Adipose tissue (tissue), 3 donors: ENCODE results near the gene BCAS3. TPM values are rescaled to one million over a fixed set of nuclear protein-coding genes. Genes with fewer than 3 reads are reported as not detected.

Experiments
- H3K27ac ChIP-seq: one replicate; pipeline ENCODE4 v1.5.1; 2013; ENCODE audit warnings: low read depth, low read length
- WGBS, 3 donors: extraction: QIAGEN DNeasy Blood & Tissue Kit; methylation state at CpG; one replicate each; pipeline ENCODE4 v1.1.7; 2013; 5-methylcytosine and 5-hydroxymethylcytosine counted together
- polyA plus RNA-seq, 3 donors: library from polyadenylated mRNA; stranded (reverse); fragments of 200-250 nt; gene quantifications; one replicate each; pipeline ENCODE4 v1.2.3, GENCODE V29; 2013
- donor health status: healthy with polysubstance abuse.
- donor health status: Bipolar disorder and iron deficiency.
- donor health status: healthy.

Gene BCAS3
- polyA plus RNA-seq, 3 donors = 5.2 to 8.5 (median 5.4) TPM

- no peak overlapping the region for H3K27ac ChIP-seq
- 92 to 94% (median 93%) methylated on average over 11 of the region's 11 CpGs for WGBS, 3 donors
These were observed 710.1 kb downstream of the BCAS3 start for GRCh38 chr17:61387511-61388305.

DNA sequence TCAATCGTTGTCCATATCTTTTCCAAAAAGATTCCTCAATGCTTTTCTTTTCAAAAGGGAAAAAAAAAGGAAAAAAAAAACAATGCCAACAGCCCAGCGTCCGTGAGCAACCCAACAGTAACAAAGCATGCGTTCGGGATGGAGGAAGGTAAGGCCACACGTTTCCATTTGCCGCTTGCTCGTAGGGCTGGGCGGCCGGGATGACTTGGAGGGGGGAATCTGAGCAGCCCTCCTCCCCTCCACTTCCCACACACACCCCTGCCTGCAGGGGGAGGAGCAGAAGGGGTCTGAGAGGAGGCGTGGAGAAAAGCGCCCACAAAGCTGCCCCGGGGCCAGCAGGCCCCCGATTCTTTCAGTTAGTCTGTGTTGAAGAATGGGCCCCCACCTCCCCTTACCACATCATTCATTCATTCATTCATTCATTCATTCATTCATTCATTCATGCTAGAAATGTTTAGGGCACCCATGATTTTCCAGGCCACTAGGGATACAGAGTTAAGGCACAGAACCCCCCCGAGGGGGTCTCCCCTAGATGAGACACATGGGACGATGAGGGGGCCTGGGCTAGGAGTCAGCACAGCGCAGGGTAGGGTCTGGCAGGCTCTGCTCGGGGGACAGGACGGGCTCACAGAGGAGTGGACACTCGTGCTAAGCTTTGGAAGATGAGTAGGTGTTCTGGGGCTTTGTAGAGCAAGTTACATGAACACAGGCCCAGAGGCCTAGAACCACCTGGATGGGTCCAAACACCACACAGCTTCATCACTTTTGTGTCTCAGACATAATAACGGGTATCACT, 711.1 kb downstream of the BCAS3 start:
- 90 to 93% (median 91%) methylated on average over 21 of the region's 21 CpGs for WGBS, 3 donors
- no peak overlapping the region for H3K27ac ChIP-seq

GRCh38 chr17:61389670-61390478, 712.2 kb downstream of the BCAS3 start:
- 21 to 27% (median 25%) methylated on average over 25 of the region's 25 CpGs for WGBS, 3 donors
- no peak overlapping the region for H3K27ac ChIP-seq

- no peak overlapping the region for H3K27ac ChIP-seq
- 79 to 86% (median 83%) methylated on average over 11 of the region's 11 CpGs for WGBS, 3 donors
These were observed 712.8 kb downstream of the BCAS3 start for GRCh38 chr17:61390479-61390791.

GRCh38 chr17:61391595-61392291, 714.1 kb downstream of the BCAS3 start:
- 91 to 92% (median 91%) methylated on average over 19 of the region's 19 CpGs for WGBS, 3 donors
- H3K27ac ChIP-seq = no peak overlapping the region

GRCh38 chr17:61392679-61393078, 715.0 kb downstream of the BCAS3 start:
- no peak overlapping the region for H3K27ac ChIP-seq
- WGBS, 3 donors = 82 to 94% (median 85%) methylated on average over 3 of the region's 3 CpGs

DNA sequence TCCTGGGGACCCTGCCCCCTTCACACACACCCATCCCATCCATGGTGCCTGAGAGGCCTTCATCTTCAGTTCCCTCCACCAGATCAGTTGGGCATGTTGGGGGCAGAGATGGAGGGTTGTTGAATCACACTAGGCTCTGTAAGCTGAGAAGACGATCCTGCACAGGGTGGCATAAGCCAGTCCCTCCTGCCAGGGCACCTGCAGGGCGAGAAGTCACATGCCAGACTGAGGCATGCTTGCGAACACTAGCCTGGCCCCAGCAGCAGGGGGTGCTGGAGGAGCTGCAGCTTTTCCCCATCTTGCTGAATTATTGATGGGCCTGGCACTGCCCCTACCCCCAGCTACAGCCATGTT, 715.9 kb downstream of the BCAS3 start:
- H3K27ac ChIP-seq = no peak overlapping the region

GRCh38 chr17:61393904-61394629, 716.4 kb downstream of the BCAS3 start:
- whole genome bisulfite sequencing, 3 donors = 74 to 81% (median 79%) methylated on average over 7 of the region's 7 CpGs
- no peak overlapping the region for H3K27ac ChIP-seq

More for the DNA sequence above, 715.9 kb downstream of the BCAS3 start:
- 80 to 98% (median 84%) methylated on average over 3 of the region's 3 CpGs for WGBS, 3 donors

DNA sequence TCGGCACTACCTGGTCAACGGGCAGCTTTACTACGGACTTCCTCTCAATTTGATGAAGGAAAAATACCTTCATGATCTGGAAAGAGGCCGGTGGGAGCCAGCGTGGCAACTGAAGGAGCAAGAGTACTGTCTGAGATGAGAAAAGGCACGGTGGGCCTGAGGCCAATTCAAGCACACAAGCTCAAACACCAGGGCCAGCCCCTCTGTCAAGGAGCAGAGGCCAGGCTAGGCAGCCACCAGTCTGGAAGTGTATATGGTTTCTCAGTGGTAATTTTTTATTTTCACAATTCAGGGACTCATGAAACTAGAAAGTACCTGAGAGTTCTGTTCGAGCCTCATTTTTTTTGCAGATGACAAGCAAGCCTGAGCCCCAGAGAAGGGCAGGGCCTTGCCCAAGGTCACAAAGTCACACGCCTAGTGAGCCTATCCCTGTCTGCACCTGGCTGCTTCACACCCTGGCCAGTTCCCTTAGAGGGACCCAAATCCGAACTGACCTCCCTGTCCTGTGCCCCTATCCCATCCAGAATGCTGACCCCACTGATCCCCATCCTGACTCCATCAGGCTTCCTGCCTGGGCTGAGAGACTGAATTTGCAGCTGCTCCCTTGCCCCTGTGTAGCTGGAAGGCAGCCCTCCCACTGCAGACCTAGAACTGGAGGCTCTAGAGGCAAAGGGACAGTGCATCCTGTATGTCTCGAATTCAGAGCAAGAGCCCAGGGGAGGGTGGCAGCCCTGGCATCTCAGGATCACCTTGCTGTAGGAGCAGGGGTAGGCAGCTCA, 717.2 kb downstream of the BCAS3 start:
- H3K27ac ChIP-seq = no peak overlapping the region
- WGBS, 3 donors = 76 to 82% (median 80%) methylated on average over 10 of the region's 10 CpGs

DNA sequence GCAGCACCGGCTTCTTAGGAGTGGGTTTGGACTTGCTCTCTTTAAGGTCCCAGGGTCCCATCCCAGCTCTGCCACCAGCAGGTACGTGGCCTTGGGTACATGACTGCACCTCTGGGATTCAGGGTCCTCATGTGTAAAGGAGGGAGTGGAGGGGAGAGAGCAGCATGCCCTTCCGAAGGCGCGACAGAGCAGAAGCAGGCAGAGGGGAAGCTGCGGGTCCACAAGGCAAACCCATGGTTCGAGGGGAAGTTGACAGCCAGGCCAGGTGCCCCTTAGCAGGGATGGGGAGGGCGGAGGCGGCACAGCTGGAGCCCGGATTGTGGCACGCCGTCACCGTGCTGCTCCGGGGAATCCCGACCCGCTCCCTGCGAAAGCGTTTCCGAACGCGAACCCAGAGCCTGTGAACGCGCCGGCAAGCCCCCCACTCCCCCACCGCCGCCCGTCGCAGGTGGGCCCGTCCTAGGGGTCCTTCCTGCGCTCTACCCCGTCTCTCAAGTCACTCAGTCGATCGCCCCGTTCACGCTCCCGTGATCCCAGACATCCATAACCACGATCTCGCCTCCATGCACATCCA, 717.8 kb downstream of the BCAS3 start:
- WGBS, 3 donors = 28 to 52% (median 48%) methylated on average over 38 of the region's 38 CpGs
- no peak overlapping the region for H3K27ac ChIP-seq

- 8 to 17% (median 15%) methylated on average over 57 to 63 of the region's 63 CpGs for WGBS, 3 donors
- no peak overlapping the region for H3K27ac ChIP-seq
These were observed 718.4 kb downstream of the BCAS3 start for GRCh38 chr17:61395983-61396585.

GRCh38 chr17:61396586-61397085, 719.0 kb downstream of the BCAS3 start:
- H3K27ac ChIP-seq = no peak overlapping the region
- WGBS, 3 donors = 5 to 8% (median 7%) methylated on average over 29 to 46 of the region's 46 CpGs

- no peak overlapping the region for H3K27ac ChIP-seq
These were observed 719.6 kb downstream of the BCAS3 start for GRCh38 chr17:61397086-61397842.

DNA sequence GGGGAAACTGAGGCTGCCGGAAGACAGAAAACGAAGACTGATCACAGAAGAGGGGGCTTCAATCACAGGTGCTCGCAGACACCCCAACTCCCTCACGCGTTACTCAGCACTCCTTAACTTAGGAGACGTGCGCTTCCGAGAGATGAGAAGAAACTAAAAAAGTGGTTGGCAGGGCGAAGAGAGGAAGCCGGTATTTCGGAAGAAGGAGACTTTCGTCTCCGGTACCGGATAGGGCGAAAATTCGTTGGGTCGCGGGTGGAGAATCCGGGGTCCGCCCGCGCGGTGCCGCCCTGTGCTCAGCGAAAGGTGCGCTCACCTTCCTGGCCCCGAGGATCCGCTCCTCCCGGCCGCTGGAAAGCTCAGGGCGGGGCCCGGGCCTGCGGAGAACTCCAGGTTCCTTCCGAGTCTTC, 721.1 kb downstream of the BCAS3 start:
- WGBS, 3 donors = 3% methylated on average over 27 to 34 of the region's 34 CpGs
- H3K27ac ChIP-seq = no peak overlapping the region

More at GRCh38 chr17:61397086-61397842, 719.6 kb downstream of the BCAS3 start:
- 2 to 4% (median 3%) methylated on average over 36 to 67 of the region's 67 CpGs for WGBS, 3 donors
